OCI-LY7 (cell line): ENCODE measurements around the gene SNF8. TPM values are rescaled to one million over a fixed set of nuclear protein-coding genes. Genes with fewer than 3 reads are reported as not detected.

ENCODE experiments used
- BruUV-seq: library from RNA; stranded (reverse); fragments of 400-500 nt; replicated peaks from 2 replicates; lab custom pipeline; 2021; lab: Mats Ljungman, UMichigan
- CTCF ChIA-PET: fragments of 300-600 bp; sonication (Branson Sonifier 250); formaldehyde crosslinking; loops from one replicate; lab custom pipeline; 2022; ENCODE audit warnings: antibody characterized with exemption; ENCODE audit not compliant: unreplicated experiment; lab: Charles Lee
- POLR2A ChIA-PET: fragments of 300-600 bp; sonication (Branson Sonifier 250); formaldehyde crosslinking; loops from one replicate; lab custom pipeline; 2022; ENCODE audit warnings: antibody characterized with exemption; lab: Charles Lee
- DNase-seq: peaks from one replicate; pipeline ENCODE4 v3.0.0-alpha.2; 2015; ENCODE audit warnings: low spot score
- H2AFZ ChIP-seq: fragments of 200-600 bp; sonication (generic), shearing (Covaris generic); 2 replicates; pipeline ENCODE4 v1.6.1; 2014; ENCODE audit warnings: mild to moderate bottlenecking, antibody characterized with exemption, low read length, moderate library complexity
- H3K27ac ChIP-seq: fragments of 200-600 bp; sonication (generic); 2 replicates; pipeline ENCODE4 v1.5.1; 2014; ENCODE audit warnings: mixed run types, low read depth, mild to moderate bottlenecking, moderate library complexity, low read length, inconsistent platforms; ENCODE audit not compliant: poor library complexity, severe bottlenecking
- H3K36me3 ChIP-seq: fragments of 200-600 bp; sonication (generic); 2 replicates; pipeline ENCODE4 v1.6.1; 2014; ENCODE audit warnings: mild to moderate bottlenecking, antibody characterized with exemption, low read length, moderate library complexity, mixed read lengths; ENCODE audit not compliant: insufficient read depth
- H3K4me1 ChIP-seq: fragments of 200-600 bp; sonication (generic); 2 replicates; pipeline ENCODE4 v1.5.1; 2014; ENCODE audit warnings: mild to moderate bottlenecking, low read length; ENCODE audit not compliant: insufficient read depth, poor library complexity, severe bottlenecking
- H3K4me2 ChIP-seq: fragments of 200-600 bp; sonication (generic); 2 replicates; pipeline ENCODE4 v1.6.1; 2014; ENCODE audit warnings: mild to moderate bottlenecking, low read length
- H3K4me3 ChIP-seq: fragments of 200-600 bp; sonication (generic); 2 replicates; pipeline ENCODE4 v1.5.1; 2014; ENCODE audit warnings: mild to moderate bottlenecking, low read depth, low read length; ENCODE audit not compliant: poor library complexity, severe bottlenecking
- H3K79me2 ChIP-seq: fragments of 200-600 bp; sonication (generic); 2 replicates; pipeline ENCODE4 v1.6.1; 2016; ENCODE audit warnings: low read depth, mild to moderate bottlenecking, low read length, moderate library complexity, mixed read lengths; ENCODE audit not compliant: insufficient read depth
- H3K9me2 ChIP-seq: fragments of 200-600 bp; sonication (generic); 2 replicates; pipeline ENCODE4 v1.6.1; 2016; ENCODE audit warnings: mild to moderate bottlenecking, low read length, mixed read lengths; ENCODE audit not compliant: insufficient read depth
- H3K9me3 ChIP-seq: fragments of 200-600 bp; sonication (generic); 2 replicates; pipeline ENCODE4 v1.6.1; 2014; ENCODE audit warnings: mild to moderate bottlenecking, mixed run types, low read length, mixed read lengths
- H4K20me1 ChIP-seq: fragments of 200-600 bp; sonication (generic); 2 replicates; pipeline ENCODE4 v1.6.1; 2014; ENCODE audit warnings: mild to moderate bottlenecking, antibody characterized with exemption, low read length, moderate library complexity, mixed read lengths; ENCODE audit not compliant: insufficient read depth
- CTCF ChIP-seq: fragments of 200-600 bp; sonication (generic); conservative IDR thresholded peaks from 2 replicates; pipeline ENCODE4 v1.5.1; 2014; ENCODE audit warnings: mild to moderate bottlenecking, antibody characterized with exemption, low read length, moderate library complexity, mixed read lengths
- EZH2phosphoT487 ChIP-seq: fragments of 200-600 bp; sonication (generic); IDR thresholded peaks from 2 replicates; pipeline ENCODE4 v1.6.1; 2018; ENCODE audit warnings: low read depth, borderline replicate concordance, mild to moderate bottlenecking, mixed run types, antibody characterized with exemption, low read length, moderate library complexity, mixed read lengths
- intact Hi-C: fragments of 100-400 bp; cut with micrococcal nuclease; formaldehyde crosslinking; loops from one replicate; pipeline ENCODE4 v1.10.0; 2022; ENCODE audit not compliant: unreplicated experiment
- total RNA-seq, 2 experiments: library from RNA; depleted of rRNA in 1 of 2; stranded (reverse); fragments of >200 nt in 1 of 2; shearing (Covaris generic) in 1 of 2; gene quantifications; 2 replicates each; pipeline ENCODE4 v1.2.3, GENCODE V29; 2014 to 2022

SNF8 gene
- total RNA-seq, 2 experiments from 2014 or later: 45.8 to 92.2 TPM

- Histone ChIP-seq H3K9me3 (no peaks in the 10 kb centered on the region), H3K36me3 (peaks cover 99% of the 10 kb centered on the region), H2AFZ (no peak overlapping the region), H3K4me1 (no peaks in the 10 kb centered on the region), H3K27ac (no peak overlapping the region), H3K4me3 (no peak overlapping the region), H3K4me2 (no peak overlapping the region), H4K20me1 (no peaks in the 10 kb centered on the region), H3K79me2 (no peaks in the 10 kb centered on the region), H3K9me2 (no peaks in the 10 kb centered on the region)
- BruUV-seq: no TSS peak
- intact Hi-C loops: no loop called here
- no peak for DNase-seq
- POLR2A ChIA-PET: no interaction called here
- TF ChIP-seq CTCF: no peak
- no peak for TF ChIP-seq EZH2phosphoT487
- CTCF ChIA-PET: no interaction called here
These were observed 14.9 kb downstream of the SNF8 start for GRCh38 chr17:48929812-48930165.

- Histone ChIP-seq H4K20me1 (no peaks in the 10 kb centered on the region), H3K9me3 (no peaks in the 10 kb centered on the region), H2AFZ (no peak overlapping the region), H3K4me3 (no peak overlapping the region), H3K79me2 (no peaks in the 10 kb centered on the region), H3K36me3 (peaks cover 99% of the 10 kb centered on the region), H3K27ac (no peak overlapping the region), H3K4me2 (no peak overlapping the region), H3K4me1 (no peaks in the 10 kb centered on the region), H3K9me2 (no peaks in the 10 kb centered on the region)
- ChIA-PET POLR2A (no interaction called here), CTCF (no interaction called here)
- no peak for DNase-seq
- intact Hi-C loops: no loop called here
- BruUV-seq: no TSS peak
- TF ChIP-seq CTCF (no peak), EZH2phosphoT487 (no peak)
These were observed 15.5 kb downstream of the SNF8 start for GRCh38 chr17:48928876-48929811.
